ENCODE data around the gene KCNJ12.
"Not testable (repeated sequence)": the region's sequence is repeated elsewhere in the genome, so short reads cannot be mapped to it uniquely, and the experiment has no call there.

The KCNJ12 gene

DNA sequence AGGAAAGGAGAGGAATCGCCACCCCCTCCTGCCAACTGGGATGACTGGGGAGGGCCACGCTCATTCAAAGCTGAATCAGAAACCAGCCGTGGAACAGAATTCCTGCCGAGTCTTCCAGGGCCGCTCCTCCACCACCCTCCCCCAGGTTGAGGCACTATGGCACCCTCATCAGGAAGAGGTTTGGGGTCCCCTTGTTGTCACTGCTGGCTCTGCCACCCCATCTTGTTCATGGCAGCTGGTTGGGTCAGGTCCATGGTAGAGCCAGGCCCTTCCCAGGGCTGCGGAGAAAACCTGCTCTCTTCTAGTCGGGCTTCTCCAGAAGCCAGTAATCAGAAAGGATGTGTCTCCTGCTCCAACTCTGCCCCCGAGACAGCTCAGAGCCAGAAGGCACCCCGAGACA, 41.8 kb downstream of the KCNJ12 start:
- TF ChIP-seq CTCF (IDR thresholded peaks at IDR 0.05) (no peak), ZFX (IDR thresholded peaks at IDR 0.05; ENCODE audit: borderline replicate concordance) (no peak)
- no peak overlapping the region for H3K27ac ChIP-seq

DNA sequence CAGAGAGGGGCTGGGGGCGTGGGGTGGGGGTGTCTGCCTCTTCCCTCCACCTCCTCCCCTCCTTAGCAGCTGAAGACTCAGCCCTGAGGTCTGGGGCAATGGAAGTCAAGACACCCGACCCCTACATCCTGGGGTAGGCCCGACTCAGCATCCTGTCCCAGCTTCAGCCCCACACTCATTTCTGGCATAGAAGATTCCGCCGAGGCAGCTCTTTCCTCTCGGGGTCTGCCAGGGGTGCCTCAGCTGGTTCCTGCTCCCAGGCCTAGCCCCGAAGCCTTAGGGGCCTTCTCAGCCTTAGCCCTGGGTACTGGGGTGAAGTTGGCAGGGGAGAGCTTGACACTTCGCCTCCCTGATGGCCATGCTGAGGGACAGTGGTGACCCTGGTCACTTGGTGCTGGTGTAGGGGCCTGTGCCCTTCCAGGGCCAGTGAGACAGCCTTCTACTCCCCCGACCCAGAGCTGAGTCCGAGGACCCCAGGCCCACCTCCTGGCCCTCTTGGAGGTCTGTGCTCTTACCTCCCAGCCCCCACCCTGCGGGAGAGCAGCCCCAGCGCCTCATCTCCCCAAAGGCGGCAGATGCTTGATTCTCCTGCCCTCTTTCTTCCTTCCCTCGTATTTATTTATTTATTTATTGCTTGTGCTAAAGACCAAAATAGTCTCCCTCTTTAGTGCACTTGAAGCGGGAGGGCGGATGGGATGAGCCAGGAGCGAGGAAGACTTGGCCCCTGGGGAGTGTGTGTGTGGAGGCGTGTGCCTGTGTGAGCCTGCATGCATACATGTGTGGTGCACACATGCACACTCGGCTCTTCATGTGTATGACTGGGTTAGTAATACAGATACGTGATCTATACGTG, 42.5 kb downstream of the KCNJ12 start:
- no peak overlapping the region for H3K27ac ChIP-seq
- no peak for TF ChIP-seq ZFX (IDR thresholded peaks at IDR 0.05; ENCODE audit: borderline replicate concordance)
- TF ChIP-seq CTCF (IDR thresholded peaks at IDR 0.05), result no peak

GRCh38 chr17:21419299-21420239, 43.4 kb downstream of the KCNJ12 start:
- TF ChIP-seq CTCF (IDR thresholded peaks at IDR 0.05), result no peak
- TF ChIP-seq ZFX (IDR thresholded peaks at IDR 0.05; ENCODE audit: borderline replicate concordance), result no peak
- no peak overlapping the region for H3K27ac ChIP-seq

- not testable (repeated sequence) for H3K27ac ChIP-seq
These were observed 44.4 kb downstream of the KCNJ12 start for GRCh38 chr17:21420503-21421090.

DNA sequence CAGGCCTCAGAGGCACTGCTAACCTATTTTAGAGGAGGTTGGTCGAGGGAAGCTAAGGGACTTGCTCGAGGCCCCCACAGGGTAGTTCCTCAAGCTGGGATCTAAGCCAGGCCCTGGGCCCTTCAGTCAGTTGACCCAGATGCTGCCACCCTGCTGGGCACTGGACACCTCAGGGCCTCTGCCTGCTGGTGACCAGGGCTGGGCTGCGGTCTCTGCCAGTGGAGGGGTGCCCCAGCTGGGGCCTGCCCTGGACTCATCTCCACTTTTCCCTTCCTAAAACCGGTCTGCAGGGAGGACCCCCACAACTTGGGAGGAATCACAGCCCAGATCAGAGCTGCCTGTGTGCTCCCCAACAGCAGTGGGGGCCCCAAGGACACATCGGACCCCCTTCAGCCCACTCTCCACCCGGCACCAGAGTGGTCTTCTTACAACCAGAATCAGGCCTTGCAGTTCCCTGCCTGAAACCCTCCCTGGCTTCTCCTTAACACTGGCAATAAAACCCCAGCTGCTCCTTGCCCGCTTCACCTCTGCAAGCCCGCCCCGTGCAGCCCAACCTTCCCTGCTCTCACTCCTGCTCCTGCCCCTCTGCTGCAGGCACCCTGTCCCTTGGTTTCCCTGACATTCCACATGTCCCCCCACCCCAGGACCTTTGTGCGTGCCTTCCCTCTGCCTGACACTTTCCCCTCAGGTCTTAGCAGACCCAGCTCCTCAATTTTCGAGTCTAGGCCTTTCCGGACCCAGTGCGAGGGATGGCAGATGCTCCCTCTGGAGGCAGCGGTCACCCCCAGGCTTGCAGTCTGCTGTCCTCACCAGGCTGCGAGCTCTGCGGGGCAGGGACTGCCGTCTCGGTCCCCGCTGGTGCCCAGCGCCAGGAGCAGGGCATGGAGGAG, 45.5 kb downstream of the KCNJ12 start:
- not testable (repeated sequence) for H3K27ac ChIP-seq

DNA sequence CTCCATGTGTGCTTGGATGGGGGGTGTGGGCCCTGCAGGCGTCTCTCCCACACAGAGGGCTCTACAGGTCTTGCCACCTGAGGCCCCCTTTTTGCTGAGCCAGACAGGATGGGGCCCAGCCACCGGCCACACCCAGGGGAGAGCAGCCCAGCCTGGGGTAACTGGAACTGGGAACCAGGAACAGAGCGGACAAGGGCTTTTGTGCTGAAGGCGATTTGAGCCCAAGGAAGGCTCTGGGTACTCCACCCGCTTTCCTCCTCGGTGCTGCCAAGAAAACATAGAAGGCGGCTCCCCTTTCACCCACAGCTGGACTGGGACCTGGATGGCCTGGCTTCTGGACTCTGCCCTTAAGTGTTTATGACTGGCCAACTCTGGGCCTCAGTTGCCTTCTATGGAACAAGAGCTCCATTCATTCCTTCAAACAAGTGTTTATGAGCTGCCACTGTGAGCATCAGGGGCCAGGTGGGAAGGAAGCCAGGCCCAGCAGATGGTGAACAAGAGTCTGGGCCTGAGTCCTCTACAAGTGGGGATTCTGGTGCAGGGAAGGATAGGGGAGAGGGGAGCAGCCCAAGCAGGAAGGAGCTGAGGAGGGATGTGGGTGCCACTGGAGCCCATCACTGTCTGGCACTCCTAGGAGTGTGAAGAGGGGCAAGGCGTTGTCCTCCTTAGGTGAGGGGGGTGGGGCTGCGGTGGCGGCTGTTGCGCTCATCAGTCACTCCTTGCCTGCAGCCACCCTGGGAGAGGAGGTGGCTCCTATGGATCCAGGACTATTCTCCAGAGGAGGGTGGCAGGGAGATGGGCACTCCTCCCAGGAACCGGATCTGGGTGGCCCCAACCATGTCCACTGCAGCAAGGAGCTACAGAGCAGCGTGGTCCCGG, 46.4 kb downstream of the KCNJ12 start:
- not testable (repeated sequence) for H3K27ac ChIP-seq

- H3K27ac ChIP-seq, result not testable (repeated sequence)
These were observed 47.0 kb downstream of the KCNJ12 start for GRCh38 chr17:21423190-21423493.

- not testable (repeated sequence) for H3K27ac ChIP-seq
These were observed 48.5 kb downstream of the KCNJ12 start for GRCh38 chr17:21424697-21425096.

- TF ChIP-seq CTCF (IDR thresholded peaks at IDR 0.05) (no peak), ZFX (IDR thresholded peaks at IDR 0.05; ENCODE audit: borderline replicate concordance) (no peak)
These were observed 49.2 kb downstream of the KCNJ12 start for GRCh38 chr17:21425321-21425720.

More at GRCh38 chr17:21425321-21425720, 49.2 kb downstream of the KCNJ12 start:
- H3K27ac ChIP-seq, result no peak overlapping the region

Data from 22Rv1 (cell line).